ENCODE results near the gene STAT3. TPM values are rescaled to one million over a fixed set of nuclear protein-coding genes. Genes with fewer than 3 reads are reported as not detected.

STAT3 gene
- total and polyA plus RNA-seq, 2 donors (not counting 3 experiments of a cell fraction or from before 2014, with no cell fraction given) = 59.1 to 124 TPM

DNA sequence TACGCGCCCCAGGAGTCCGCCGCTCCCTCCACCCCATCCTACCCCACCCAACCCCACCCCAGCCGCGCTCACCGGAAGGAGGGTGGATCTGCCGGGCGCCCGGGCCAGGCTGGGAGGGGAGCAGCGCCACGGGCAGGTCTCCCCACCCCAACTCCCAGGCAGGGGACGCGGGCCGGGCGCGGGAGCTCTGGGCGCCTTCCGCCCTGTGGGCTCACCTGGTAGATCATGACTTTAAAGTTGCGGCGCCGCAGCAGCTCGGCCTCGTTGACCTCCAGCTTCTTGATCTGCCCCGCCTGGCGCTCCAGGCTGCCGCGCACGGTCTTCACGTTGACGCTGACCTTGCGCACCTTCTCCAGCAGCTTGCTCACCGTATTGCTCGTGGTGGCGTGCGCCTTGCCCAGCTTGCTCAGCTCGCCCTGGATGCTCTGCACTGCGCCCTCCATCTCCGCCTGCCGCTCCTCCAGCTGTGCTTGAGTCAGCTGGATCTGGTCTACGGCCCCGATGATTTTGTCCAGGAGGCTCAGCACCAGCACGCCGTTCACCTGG is 34.2 kb upstream of the STAT3 start:
- Histone ChIP-seq H3K27ac (ENCODE audit: insufficient read depth, low read depth, low read length) (peak overlapping the region; percentile 80), H3K79me2 (ENCODE audit: control insufficient read depth, insufficient read depth, low read length) (peaks cover 56% of the 10 kb centered on the region), H3K9me3 (replicated peaks; ENCODE audit: control insufficient read depth, insufficient read depth, low read length) (no peaks in the 10 kb centered on the region), H3K4me2 (ENCODE audit: insufficient read depth, low read length) (no peak overlapping the region), H3K9ac (replicated peaks; ENCODE audit: extremely low read depth, insufficient read depth, low read length) (peak overlapping the region; percentile 86), H3K4me3 (replicated peaks in 1 of 3; ENCODE audit: insufficient read depth in 1 of 3, low read depth in 1 of 3, low read length in 3 of 3) (peak overlapping the region; percentile 67 to 84 (median 79)), H3K27me3 (ENCODE audit: control insufficient read depth in 2 of 2, insufficient read depth in 2 of 2, low read length in 2 of 2) (no peaks in the 10 kb centered on the region), H2AFZ (ENCODE audit: low read depth, low read length) (no peak overlapping the region), H3K9me1 (replicated peaks; ENCODE audit: control insufficient read depth, extremely low read depth, insufficient read depth, low read length) (no peaks in the 10 kb centered on the region), H4K20me1 (replicated peaks; ENCODE audit: control insufficient read depth, extremely low read depth, insufficient read depth, low read length) (no peaks in the 10 kb centered on the region), H3K4me1 (ENCODE audit: control insufficient read depth, extremely low read depth, insufficient read depth, low read length) (peaks cover 30% of the 10 kb centered on the region), H3K36me3 (ENCODE audit: control insufficient read depth in 2 of 2, extremely low read depth in 1 of 2, insufficient read depth in 2 of 2, low read length in 2 of 2) (no peaks in the 10 kb centered on the region)
- intact Hi-C loops (cut with micrococcal nuclease) = no loop called here
- FAIRE-seq (no peak), DNase-seq (ENCODE audit: low read depth, low spot score) (no peak)
- ChIA-PET CTCF (interaction anchor here (0.8 to 6.9 kb wide), 17 partner anchors 9 to 200 kb away, joined by 3 to 73 read pairs (median 5); partner anchors contain the start of gene STAT3), POLR2A (interaction anchor here (0.9 to 4.8 kb wide), 10 partner anchors 10 to 114 kb away, joined by 3 to 71 read pairs (median 6); partner anchors contain the start of genes NAGLU and STAT3)
- dilution Hi-C loops (cut with MboI; ENCODE audit: extremely low pct_ligation_motif_present, low sequenced_read_pairs) = no loop called here
- BruUV-seq (replicated peaks) = no TSS peak
- TF ChIP-seq POLR2A (IDR thresholded peaks at IDR 0.05; ENCODE audit: low read depth, low read length) = no peak
- no peak for TF ChIP-seq EZH2 (IDR thresholded peaks at IDR 0.05; ENCODE audit: borderline replicate concordance, low read depth, low read length, severe bottlenecking)
- no peak for TF ChIP-seq POLR2AphosphoS5 (IDR thresholded peaks at IDR 0.05; ENCODE audit: insufficient read depth, low read depth, low read length)
- no peak for TF ChIP-seq CTCF (IDR thresholded peaks at IDR 0.05; ENCODE audit: extremely low read depth in 1 of 2, insufficient read depth in 1 of 2, low read depth in 1 of 2, low read length in 2 of 2)
- TF ChIP-seq GATA2 (IDR thresholded peaks at IDR 0.05; ENCODE audit: insufficient read depth, insufficient read length, low read depth, low read length) = no peak
- TF ChIP-seq JUN (IDR thresholded peaks at IDR 0.05; ENCODE audit: borderline replicate concordance, insufficient read depth, insufficient read length, low read depth) = no peak
- TF ChIP-seq MYC (IDR thresholded peaks at IDR 0.05; ENCODE audit: low read depth, low read length) = no peak
- TF ChIP-seq, protein P1, sequence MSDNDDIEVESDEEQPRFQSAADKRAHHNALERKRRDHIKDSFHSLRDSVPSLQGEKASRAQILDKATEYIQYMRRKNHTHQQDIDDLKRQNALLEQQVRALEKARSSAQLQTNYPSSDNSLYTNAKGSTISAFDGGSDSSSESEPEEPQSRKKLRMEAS (IDR thresholded peaks at IDR 0.05; ENCODE audit: insufficient read depth, insufficient read length) = no peak
- TF ChIP-seq FOS (IDR thresholded peaks at IDR 0.05; ENCODE audit: borderline replicate concordance, insufficient read depth, low read length) = no peak
